ENCODE measurements around the gene WTIP.

The WTIP gene

DNA sequence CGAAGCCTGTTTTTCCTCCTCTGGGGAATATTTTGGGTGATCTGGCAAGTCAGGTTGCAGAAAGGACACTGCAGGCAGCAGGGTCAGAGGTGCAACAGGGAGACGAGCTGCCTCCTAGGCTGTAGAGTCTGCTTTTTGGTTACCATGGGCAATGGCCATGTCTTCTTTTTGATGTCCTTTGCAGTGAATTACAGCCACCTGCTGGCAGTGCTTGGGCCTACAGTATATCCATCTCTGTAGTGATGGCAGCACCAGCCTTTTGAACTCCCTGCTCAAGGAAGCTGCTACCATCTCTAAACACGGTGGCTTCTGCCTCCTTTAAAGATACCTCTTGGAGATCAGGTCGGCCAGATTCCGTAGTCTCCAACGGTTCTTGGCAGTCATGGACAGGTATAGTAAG is 73.9 kb downstream of the WTIP start (continued):
- TF ChIP-seq, protein P1, sequence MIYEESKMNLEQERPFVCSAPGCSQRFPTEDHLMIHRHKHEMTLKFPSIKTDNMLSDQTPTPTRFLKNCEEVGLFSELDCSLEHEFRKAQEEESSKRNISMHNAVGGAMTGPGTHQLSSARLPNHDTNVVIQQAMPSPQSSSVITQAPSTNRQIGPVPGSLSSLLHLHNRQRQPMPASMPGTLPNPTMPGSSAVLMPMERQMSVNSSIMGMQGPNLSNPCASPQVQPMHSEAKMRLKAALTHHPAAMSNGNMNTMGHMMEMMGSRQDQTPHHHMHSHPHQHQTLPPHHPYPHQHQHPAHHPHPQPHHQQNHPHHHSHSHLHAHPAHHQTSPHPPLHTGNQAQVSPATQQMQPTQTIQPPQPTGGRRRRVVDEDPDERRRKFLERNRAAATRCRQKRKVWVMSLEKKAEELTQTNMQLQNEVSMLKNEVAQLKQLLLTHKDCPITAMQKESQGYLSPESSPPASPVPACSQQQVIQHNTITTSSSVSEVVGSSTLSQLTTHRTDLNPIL (CRISPR knock-in tag; IDR thresholded peaks at IDR 0.05; ENCODE audit: low read depth): no peak
- no peak for TF ChIP-seq ARNTL (CRISPR knock-in tag; IDR thresholded peaks at IDR 0.05; ENCODE audit: borderline replicate concordance, low read depth)
- TF ChIP-seq, protein P2, sequence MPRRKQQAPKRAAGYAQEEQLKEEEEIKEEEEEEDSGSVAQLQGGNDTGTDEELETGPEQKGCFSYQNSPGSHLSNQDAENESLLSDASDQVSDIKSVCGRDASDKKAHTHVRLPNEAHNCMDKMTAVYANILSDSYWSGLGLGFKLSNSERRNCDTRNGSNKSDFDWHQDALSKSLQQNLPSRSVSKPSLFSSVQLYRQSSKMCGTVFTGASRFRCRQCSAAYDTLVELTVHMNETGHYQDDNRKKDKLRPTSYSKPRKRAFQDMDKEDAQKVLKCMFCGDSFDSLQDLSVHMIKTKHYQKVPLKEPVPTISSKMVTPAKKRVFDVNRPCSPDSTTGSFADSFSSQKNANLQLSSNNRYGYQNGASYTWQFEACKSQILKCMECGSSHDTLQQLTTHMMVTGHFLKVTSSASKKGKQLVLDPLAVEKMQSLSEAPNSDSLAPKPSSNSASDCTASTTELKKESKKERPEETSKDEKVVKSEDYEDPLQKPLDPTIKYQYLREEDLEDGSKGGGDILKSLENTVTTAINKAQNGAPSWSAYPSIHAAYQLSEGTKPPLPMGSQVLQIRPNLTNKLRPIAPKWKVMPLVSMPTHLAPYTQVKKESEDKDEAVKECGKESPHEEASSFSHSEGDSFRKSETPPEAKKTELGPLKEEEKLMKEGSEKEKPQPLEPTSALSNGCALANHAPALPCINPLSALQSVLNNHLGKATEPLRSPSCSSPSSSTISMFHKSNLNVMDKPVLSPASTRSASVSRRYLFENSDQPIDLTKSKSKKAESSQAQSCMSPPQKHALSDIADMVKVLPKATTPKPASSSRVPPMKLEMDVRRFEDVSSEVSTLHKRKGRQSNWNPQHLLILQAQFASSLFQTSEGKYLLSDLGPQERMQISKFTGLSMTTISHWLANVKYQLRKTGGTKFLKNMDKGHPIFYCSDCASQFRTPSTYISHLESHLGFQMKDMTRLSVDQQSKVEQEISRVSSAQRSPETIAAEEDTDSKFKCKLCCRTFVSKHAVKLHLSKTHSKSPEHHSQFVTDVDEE (CRISPR knock-in tag; IDR thresholded peaks at IDR 0.05): no peak
- TF ChIP-seq GLIS3 (CRISPR knock-in tag; IDR thresholded peaks at IDR 0.05): no peak
- TF ChIP-seq, protein P3, sequence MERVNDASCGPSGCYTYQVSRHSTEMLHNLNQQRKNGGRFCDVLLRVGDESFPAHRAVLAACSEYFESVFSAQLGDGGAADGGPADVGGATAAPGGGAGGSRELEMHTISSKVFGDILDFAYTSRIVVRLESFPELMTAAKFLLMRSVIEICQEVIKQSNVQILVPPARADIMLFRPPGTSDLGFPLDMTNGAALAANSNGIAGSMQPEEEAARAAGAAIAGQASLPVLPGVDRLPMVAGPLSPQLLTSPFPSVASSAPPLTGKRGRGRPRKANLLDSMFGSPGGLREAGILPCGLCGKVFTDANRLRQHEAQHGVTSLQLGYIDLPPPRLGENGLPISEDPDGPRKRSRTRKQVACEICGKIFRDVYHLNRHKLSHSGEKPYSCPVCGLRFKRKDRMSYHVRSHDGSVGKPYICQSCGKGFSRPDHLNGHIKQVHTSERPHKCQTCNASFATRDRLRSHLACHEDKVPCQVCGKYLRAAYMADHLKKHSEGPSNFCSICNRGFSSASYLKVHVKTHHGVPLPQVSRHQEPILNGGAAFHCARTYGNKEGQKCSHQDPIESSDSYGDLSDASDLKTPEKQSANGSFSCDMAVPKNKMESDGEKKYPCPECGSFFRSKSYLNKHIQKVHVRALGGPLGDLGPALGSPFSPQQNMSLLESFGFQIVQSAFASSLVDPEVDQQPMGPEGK (CRISPR knock-in tag; IDR thresholded peaks at IDR 0.05; ENCODE audit: borderline replicate concordance): no peak
- TF ChIP-seq ESRRG (CRISPR knock-in tag; IDR thresholded peaks at IDR 0.05): no peak
- TF ChIP-seq ZC3H10 (CRISPR knock-in tag; IDR thresholded peaks at IDR 0.05): no peak
- TF ChIP-seq ZFP3 (CRISPR knock-in tag; IDR thresholded peaks at IDR 0.05): no peak

DNA sequence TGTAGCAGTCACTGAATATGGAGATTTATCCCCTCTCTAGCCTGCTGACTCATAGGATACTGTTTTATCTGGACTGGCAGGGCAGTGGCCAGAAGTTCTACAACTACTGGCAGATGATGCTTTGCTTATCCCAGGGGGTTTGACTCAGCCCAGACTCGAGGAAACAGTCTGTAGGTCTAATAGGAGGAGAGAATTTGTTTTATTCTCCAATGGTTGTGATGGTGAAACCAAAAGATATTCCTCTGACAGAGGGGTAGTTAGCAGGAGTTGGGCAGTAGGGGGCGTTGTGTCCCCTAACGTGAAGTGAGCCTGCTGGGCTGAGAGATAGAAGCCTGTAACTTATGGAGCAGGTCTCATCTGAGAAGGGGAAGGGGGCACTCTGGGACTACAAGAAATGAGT is 74.9 kb downstream of the WTIP start:
- peak; percentile 71 for ATAC-seq
- TF ChIP-seq TCF4 (CRISPR knock-in tag; IDR thresholded peaks at IDR 0.05; ENCODE audit: borderline replicate concordance) (no peak), ARNTL (CRISPR knock-in tag; IDR thresholded peaks at IDR 0.05; ENCODE audit: borderline replicate concordance, low read depth) (no peak), ESRRG (CRISPR knock-in tag; IDR thresholded peaks at IDR 0.05) (no peak), ZFP3 (CRISPR knock-in tag; IDR thresholded peaks at IDR 0.05) (no peak), GLIS3 (CRISPR knock-in tag; IDR thresholded peaks at IDR 0.05) (no peak), ZNF70 (CRISPR knock-in tag; IDR thresholded peaks at IDR 0.05) (no peak), ZNF8 (CRISPR knock-in tag; IDR thresholded peaks at IDR 0.05) (no peak), OSR1 (CRISPR knock-in tag; IDR thresholded peaks at IDR 0.05) (no peak), ZFP30 (CRISPR knock-in tag; IDR thresholded peaks at IDR 0.05) (no peak), CSDC2 (CRISPR knock-in tag; IDR thresholded peaks at IDR 0.05) (no peak), ISL1 (CRISPR knock-in tag; IDR thresholded peaks at IDR 0.05) (no peak), RARB (CRISPR knock-in tag; IDR thresholded peaks at IDR 0.05) (no peak), ZC3H10 (CRISPR knock-in tag; IDR thresholded peaks at IDR 0.05) (no peak), TOX (CRISPR knock-in tag; IDR thresholded peaks at IDR 0.05; ENCODE audit: borderline replicate concordance) (no peak)
- TF ChIP-seq, protein P4, sequence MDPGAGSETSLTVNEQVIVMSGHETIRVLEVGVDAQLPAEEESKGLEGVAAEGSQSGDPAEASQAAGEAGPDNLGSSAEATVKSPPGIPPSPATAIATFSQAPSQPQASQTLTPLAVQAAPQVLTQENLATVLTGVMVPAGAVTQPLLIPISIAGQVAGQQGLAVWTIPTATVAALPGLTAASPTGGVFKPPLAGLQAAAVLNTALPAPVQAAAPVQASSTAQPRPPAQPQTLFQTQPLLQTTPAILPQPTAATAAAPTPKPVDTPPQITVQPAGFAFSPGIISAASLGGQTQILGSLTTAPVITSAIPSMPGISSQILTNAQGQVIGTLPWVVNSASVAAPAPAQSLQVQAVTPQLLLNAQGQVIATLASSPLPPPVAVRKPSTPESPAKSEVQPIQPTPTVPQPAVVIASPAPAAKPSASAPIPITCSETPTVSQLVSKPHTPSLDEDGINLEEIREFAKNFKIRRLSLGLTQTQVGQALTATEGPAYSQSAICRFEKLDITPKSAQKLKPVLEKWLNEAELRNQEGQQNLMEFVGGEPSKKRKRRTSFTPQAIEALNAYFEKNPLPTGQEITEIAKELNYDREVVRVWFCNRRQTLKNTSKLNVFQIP (CRISPR knock-in tag; IDR thresholded peaks at IDR 0.05; ENCODE audit: borderline replicate concordance, low read depth): no peak
- TF ChIP-seq, protein P1 (CRISPR knock-in tag; IDR thresholded peaks at IDR 0.05; ENCODE audit: low read depth): no peak
- TF ChIP-seq, protein P2 (CRISPR knock-in tag; IDR thresholded peaks at IDR 0.05): no peak
- TF ChIP-seq, protein P5, sequence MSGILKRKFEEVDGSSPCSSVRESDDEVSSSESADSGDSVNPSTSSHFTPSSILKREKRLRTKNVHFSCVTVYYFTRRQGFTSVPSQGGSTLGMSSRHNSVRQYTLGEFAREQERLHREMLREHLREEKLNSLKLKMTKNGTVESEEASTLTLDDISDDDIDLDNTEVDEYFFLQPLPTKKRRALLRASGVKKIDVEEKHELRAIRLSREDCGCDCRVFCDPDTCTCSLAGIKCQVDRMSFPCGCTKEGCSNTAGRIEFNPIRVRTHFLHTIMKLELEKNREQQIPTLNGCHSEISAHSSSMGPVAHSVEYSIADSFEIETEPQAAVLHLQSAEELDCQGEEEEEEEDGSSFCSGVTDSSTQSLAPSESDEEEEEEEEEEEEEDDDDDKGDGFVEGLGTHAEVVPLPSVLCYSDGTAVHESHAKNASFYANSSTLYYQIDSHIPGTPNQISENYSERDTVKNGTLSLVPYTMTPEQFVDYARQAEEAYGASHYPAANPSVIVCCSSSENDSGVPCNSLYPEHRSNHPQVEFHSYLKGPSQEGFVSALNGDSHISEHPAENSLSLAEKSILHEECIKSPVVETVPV (CRISPR knock-in tag; IDR thresholded peaks at IDR 0.05): no peak

Data from SK-N-SH treated with all-trans-retinoic acid at 6 μM for 48 hours (cell line).